Stimulated activated effector memory CD8-positive, alpha-beta T cell treated with anti-CD3 and anti-CD28 coated beads, Interleukin-12 subunit alpha, Interleukin-12 subunit beta, amount 100 ng/mL, for 72 hours (primary cell): ENCODE measurements around the gene MALT1.
"Not testable (repeated sequence)": the region's sequence is repeated elsewhere in the genome, so short reads cannot be mapped to it uniquely, and the experiment has no call there.

Experiments used
- ATAC-seq: fragments of 150-1000 bp; cut with Tn5 transposase; 2 replicates; pipeline ENCODE4 v1.10.0; 2021
- DNase-seq, 2 donors: peaks; one replicate each; pipeline ENCODE4 v3.0.0; 2021 to 2022; ENCODE audit warnings: low spot score in 2 of 2
- H3K27ac Mint-ChIP-seq: one replicate; pipeline ENCODE4 v1.8.0; 2022; ENCODE audit warnings: mild to moderate bottlenecking, mixed read lengths
- H3K36me3 Mint-ChIP-seq: one replicate; pipeline ENCODE4 v1.8.0; 2022; ENCODE audit warnings: mild to moderate bottlenecking, mixed read lengths
- H3K4me1 Mint-ChIP-seq: one replicate; pipeline ENCODE4 v1.8.0; 2022; ENCODE audit warnings: mixed read lengths
- H3K4me3 Mint-ChIP-seq: one replicate; pipeline ENCODE4 v1.8.0; 2022; ENCODE audit warnings: mild to moderate bottlenecking, mixed read lengths
- H3K9me3 Mint-ChIP-seq: one replicate; pipeline ENCODE4 v1.8.0; 2022; ENCODE audit warnings: mixed read lengths

MALT1 gene

GRCh38 chr18:58643557-58643956 lies 27.7 kb upstream of the MALT1 start:
- not testable (repeated sequence) for H3K4me3 Mint-ChIP-seq, H3K9me3 Mint-ChIP-seq, ATAC-seq, H3K27ac Mint-ChIP-seq, DNase-seq, H3K4me1 Mint-ChIP-seq, H3K36me3 Mint-ChIP-seq

- Mint-ChIP-seq H3K27ac (no peak overlapping the region), H3K9me3 (no peaks in the 10 kb centered on the region), H3K4me3 (no peak overlapping the region), H3K36me3 (no peaks in the 10 kb centered on the region), H3K4me1 (peaks cover 11% of the 10 kb centered on the region)
- no peak for ATAC-seq
- no peak for DNase-seq
Observed at GRCh38 chr18:58645398-58645797, 25.9 kb upstream of the MALT1 start.

- Mint-ChIP-seq H3K9me3 (no peaks in the 10 kb centered on the region), H3K36me3 (no peaks in the 10 kb centered on the region)
- no peak for DNase-seq
Observed at GRCh38 chr18:58646334-58646862, 24.9 kb upstream of the MALT1 start.

GRCh38 chr18:58649966-58650816 lies 21.1 kb upstream of the MALT1 start:
- peaks cover 4% of the 10 kb centered on the region for H3K9me3 Mint-ChIP-seq
- no peaks in the 10 kb centered on the region for H3K36me3 Mint-ChIP-seq
- H3K4me3 Mint-ChIP-seq = no peak overlapping the region
- H3K27ac Mint-ChIP-seq = no peak overlapping the region
- DNase-seq = peak in 1 of 2 donors; percentile 61
- peak; percentile 88 for ATAC-seq
- H3K4me1 Mint-ChIP-seq = peaks cover 34% of the 10 kb centered on the region

More at GRCh38 chr18:58646334-58646862, 24.9 kb upstream of the MALT1 start:
- H3K4me1 Mint-ChIP-seq = peaks cover 17% of the 10 kb centered on the region
- no peak overlapping the region for H3K27ac Mint-ChIP-seq
- no peak for ATAC-seq
- H3K4me3 Mint-ChIP-seq = no peak overlapping the region

GRCh38 chr18:58650830-58651229 lies 20.4 kb upstream of the MALT1 start:
- H3K36me3 Mint-ChIP-seq, H3K9me3 Mint-ChIP-seq, H3K27ac Mint-ChIP-seq, H3K4me3 Mint-ChIP-seq, DNase-seq, ATAC-seq: not testable (repeated sequence)
- H3K4me1 Mint-ChIP-seq = peaks cover 34% of the 10 kb centered on the region

GRCh38 chr18:58653144-58653722 lies 18.0 kb upstream of the MALT1 start:
- ATAC-seq, H3K4me3 Mint-ChIP-seq, H3K9me3 Mint-ChIP-seq, H3K36me3 Mint-ChIP-seq, DNase-seq, H3K27ac Mint-ChIP-seq: not testable (repeated sequence)
- H3K4me1 Mint-ChIP-seq = peaks cover 48% of the 10 kb centered on the region

GRCh38 chr18:58653814-58654509 lies 17.3 kb upstream of the MALT1 start:
- H3K27ac Mint-ChIP-seq = no peak overlapping the region
- peaks cover 4% of the 10 kb centered on the region for H3K9me3 Mint-ChIP-seq
- H3K4me3 Mint-ChIP-seq = no peak overlapping the region
- H3K4me1 Mint-ChIP-seq = peaks cover 50% of the 10 kb centered on the region
- DNase-seq = no peak
- ATAC-seq = no peak
- H3K36me3 Mint-ChIP-seq = no peaks in the 10 kb centered on the region

GRCh38 chr18:58654896-58655614 lies 16.2 kb upstream of the MALT1 start:
- H3K4me1 Mint-ChIP-seq = peaks cover 49% of the 10 kb centered on the region
- H3K9me3 Mint-ChIP-seq = peaks cover 4% of the 10 kb centered on the region
- ATAC-seq (no peak), DNase-seq (no peak)
- H3K4me3 Mint-ChIP-seq = no peak overlapping the region
- H3K27ac Mint-ChIP-seq = no peak overlapping the region
- H3K36me3 Mint-ChIP-seq = no peaks in the 10 kb centered on the region

- H3K36me3 Mint-ChIP-seq = no peaks in the 10 kb centered on the region
- no peak overlapping the region for H3K4me3 Mint-ChIP-seq
- ATAC-seq = no peak
- H3K27ac Mint-ChIP-seq = peak overlapping the region; percentile 93
- H3K9me3 Mint-ChIP-seq = peaks cover 4% of the 10 kb centered on the region
- peaks cover 47% of the 10 kb centered on the region for H3K4me1 Mint-ChIP-seq
- no peak for DNase-seq
Observed at GRCh38 chr18:58657081-58657480, 14.2 kb upstream of the MALT1 start.

- H3K4me3 Mint-ChIP-seq = no peak overlapping the region
Observed at GRCh38 chr18:58657494-58657893, 13.8 kb upstream of the MALT1 start.

GRCh38 chr18:58659691-58660090 lies 11.6 kb upstream of the MALT1 start:
- ATAC-seq = no peak
- Mint-ChIP-seq H3K9me3 (peaks cover 4% of the 10 kb centered on the region), H3K4me3 (no peak overlapping the region), H3K4me1 (peaks cover 34% of the 10 kb centered on the region), H3K36me3 (no peaks in the 10 kb centered on the region), H3K27ac (no peak overlapping the region)
- DNase-seq = no peak

More at GRCh38 chr18:58657494-58657893, 13.8 kb upstream of the MALT1 start:
- Mint-ChIP-seq H3K36me3 (no peaks in the 10 kb centered on the region), H3K4me1 (peaks cover 47% of the 10 kb centered on the region), H3K27ac (peak overlapping the region; percentile 93), H3K9me3 (peaks cover 4% of the 10 kb centered on the region)
- DNase-seq (no peak), ATAC-seq (no peak)

- Mint-ChIP-seq H3K4me1 (peaks cover 35% of the 10 kb centered on the region), H3K4me3 (no peak overlapping the region), H3K9me3 (no peaks in the 10 kb centered on the region), H3K27ac (no peak overlapping the region), H3K36me3 (no peaks in the 10 kb centered on the region)
- DNase-seq (no peak), ATAC-seq (no peak)
Observed at GRCh38 chr18:58660915-58661314, 10.3 kb upstream of the MALT1 start.

GRCh38 chr18:58661423-58661822 lies 9.8 kb upstream of the MALT1 start:
- Mint-ChIP-seq H3K9me3 (no peaks in the 10 kb centered on the region), H3K27ac (no peak overlapping the region), H3K36me3 (no peaks in the 10 kb centered on the region), H3K4me1 (peaks cover 35% of the 10 kb centered on the region), H3K4me3 (no peak overlapping the region)
- no peak for ATAC-seq
- no peak for DNase-seq

GRCh38 chr18:58662118-58662517 lies 9.1 kb upstream of the MALT1 start:
- no peaks in the 10 kb centered on the region for H3K36me3 Mint-ChIP-seq
- H3K27ac Mint-ChIP-seq = no peak overlapping the region
- ATAC-seq (no peak), DNase-seq (no peak)
- H3K4me3 Mint-ChIP-seq = no peak overlapping the region
- H3K4me1 Mint-ChIP-seq = peaks cover 33% of the 10 kb centered on the region
- no peaks in the 10 kb centered on the region for H3K9me3 Mint-ChIP-seq

- ATAC-seq = no peak
- no peak overlapping the region for H3K4me3 Mint-ChIP-seq
- no peak overlapping the region for H3K27ac Mint-ChIP-seq
- no peaks in the 10 kb centered on the region for H3K36me3 Mint-ChIP-seq
- no peaks in the 10 kb centered on the region for H3K9me3 Mint-ChIP-seq
- DNase-seq = no peak
- peaks cover 34% of the 10 kb centered on the region for H3K4me1 Mint-ChIP-seq
Observed at GRCh38 chr18:58666176-58666575, 5.1 kb upstream of the MALT1 start.
